Adrenal gland (tissue), 12 donors: ENCODE results near the gene SMIM7. TPM values are rescaled to one million over a fixed set of nuclear protein-coding genes. Genes with fewer than 3 reads are reported as not detected.

ENCODE experiments used
- DNase-seq, 7 donors: peaks; one replicate each; pipeline ENCODE4 v3.0.0-alpha.2; 2019 to 2020
- H3K27ac ChIP-seq, 5 donors: fragments of 200-600 bp; sonication (generic) in 4 of 5; 1 replicate in 3 of 5; 2 replicates in 2 of 5; pipeline versions ENCODE4 v1.5.1 to v1.8.0; 2016 to 2020; ENCODE audit warnings: mild to moderate bottlenecking in 1 of 5
- H3K27me3 ChIP-seq: fragments of 200-600 bp; 2 replicates; pipeline ENCODE4 v1.8.0; 2021
- H3K36me3 ChIP-seq, 2 donors: fragments of 200-600 bp; replicated peaks in 1 of 2; 1 replicate in 1 of 2; 2 replicates in 1 of 2; pipeline versions ENCODE4 v1.5.1 to v1.8.0; 2018 to 2022
- H3K4me1 ChIP-seq, 2 donors: fragments of 200-600 bp; replicated peaks in 1 of 2; 1 replicate in 1 of 2; 2 replicates in 1 of 2; pipeline versions ENCODE4 v1.5.1 to v1.8.0; 2018 to 2021
- H3K4me3 ChIP-seq, 4 donors: fragments of 200-600 bp; sonication (generic) in 3 of 4; one replicate each; pipeline ENCODE4 v1.5.1; 2016 to 2018
- H3K9me3 ChIP-seq, 3 donors: fragments of 200-600 bp; sonication (generic) in 1 of 3; replicated peaks in 1 of 3; 1 replicate in 2 of 3; 2 replicates in 1 of 3; pipeline versions ENCODE4 v1.5.1 to v1.8.0; 2016 to 2021
- CTCF ChIP-seq, 6 experiments: fragments of 450-650 bp in 4 of 6; fragments of 200-600 bp in 2 of 6; sonication (generic) in 1 of 6; IDR thresholded peaks; 1 replicate in 5 of 6; 2 replicates in 1 of 6; pipeline versions ENCODE4 v1.5.1 to v1.8.0; 2016 to 2021; ENCODE audit warnings: antibody characterized with exemption in 6 of 6, mild to moderate bottlenecking in 2 of 6, moderate library complexity in 1 of 6
- POLR2A ChIP-seq, 2 donors: fragments of 450-650 bp; IDR thresholded peaks; one replicate each; pipeline ENCODE4 v1.6.1; 2017; ENCODE audit warnings: antibody characterized with exemption in 2 of 2, mild to moderate bottlenecking in 2 of 2, moderate library complexity in 1 of 2
- WGBS, 4 donors: extraction: QIAGEN DNeasy Blood & Tissue Kit in 2 of 4; methylation state at CpG; one replicate each; pipeline versions ENCODE4 v1.1.5 to v1.1.7; 2013 to 2017; 5-methylcytosine and 5-hydroxymethylcytosine counted together
- intact Hi-C, 2 donors: fragments of 100-400 bp; cut with DNase I; formaldehyde crosslinking; loops; one replicate each; pipeline versions ENCODE4 v1.14.1 to v1.15.0; 2022 to 2023
- polyA plus RNA-seq, 3 donors: library from polyadenylated mRNA; stranded (reverse); fragments of 200-250 nt in 2 of 3; fragments of 350-450 nt in 1 of 3; fragmentation: Illumina TruSeq in 1 of 3; extraction: RNeasy Lipid Tissue Mini Kit (QIAGEN cat#74804) in 1 of 3; gene quantifications; one replicate each; pipeline ENCODE4 v1.2.3, GENCODE V29; 2013 to 2014
- total RNA-seq, 9 donors: library from RNA; depleted of rRNA in 4 of 9; stranded (reverse); fragments of >200 nt in 4 of 9; fragments of 120-200 nt in 1 of 9; fragmentation: NEBNext Ultra II Directional in 1 of 9; extraction: Animal tissue kit (Norgen Biotek cat#: 25700) in 1 of 9; gene quantifications; one replicate each; pipeline versions ENCODE4 v1.1.0 to v1.2.4, GENCODE V29; 2013 to 2023
- donor health status: healthy with polysubstance abuse.
- donor health status: Bipolar disorder and iron deficiency.
- donor health status: DM: yes; HTN: yes; CAD: no.
- donor health status: DM: no; HTN: no; CAD: no.
- donor health status: DM: no; HTN: no; CAD: no.
- donor health status: DM: yes; HTN: yes; CAD: no.

SMIM7 gene
- total and polyA plus RNA-seq, 12 donors: 76.0 to 136 (median 90.6) TPM

DNA sequence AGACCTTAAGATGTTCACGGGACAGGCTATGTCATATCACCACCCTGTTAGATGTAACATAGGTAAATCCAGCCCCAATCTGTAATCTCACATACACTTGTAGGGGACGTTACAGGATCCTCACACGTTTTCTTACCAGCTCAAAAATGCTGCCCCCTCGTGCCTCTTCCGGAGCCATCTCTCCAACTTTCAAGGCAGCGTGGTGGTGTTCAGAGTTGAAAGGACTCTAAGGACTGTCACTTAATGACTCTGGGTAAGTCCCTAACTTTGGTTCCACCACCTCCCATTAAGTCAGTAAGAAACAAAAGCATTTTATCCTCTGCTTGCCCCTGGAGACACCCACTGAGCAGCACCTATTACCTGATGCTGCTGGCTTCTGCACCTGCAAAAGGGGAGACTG lies 36.4 kb downstream of the SMIM7 start:
- intact Hi-C loops: loop anchor here (5.0 to 10.0 kb wide), 2 partner anchors 46 to 49 kb away; partner anchors contain the start of gene SLC35E1 (in 1 of the 2)
- Histone ChIP-seq H3K4me1 (peaks cover 33 to 54% of the 10 kb centered on the region in 2 donors), H3K36me3 (no peaks in the 10 kb centered on the region), H3K4me3 (no peak overlapping the region), H3K27ac (peak overlapping the region in 3 of 5 donors; percentile 17 to 55 (median 41)), H3K27me3 (no peaks in the 10 kb centered on the region), H3K9me3 (no peaks in the 10 kb centered on the region)
- TF ChIP-seq CTCF (IDR thresholded peaks at IDR 0.05) (no peak), POLR2A (IDR thresholded peaks at IDR 0.05) (no peak)
- DNase-seq: no peak
- WGBS, 4 donors: 49 to 65% (median 59%) methylated on average over 6 of the region's 6 CpGs

DNA sequence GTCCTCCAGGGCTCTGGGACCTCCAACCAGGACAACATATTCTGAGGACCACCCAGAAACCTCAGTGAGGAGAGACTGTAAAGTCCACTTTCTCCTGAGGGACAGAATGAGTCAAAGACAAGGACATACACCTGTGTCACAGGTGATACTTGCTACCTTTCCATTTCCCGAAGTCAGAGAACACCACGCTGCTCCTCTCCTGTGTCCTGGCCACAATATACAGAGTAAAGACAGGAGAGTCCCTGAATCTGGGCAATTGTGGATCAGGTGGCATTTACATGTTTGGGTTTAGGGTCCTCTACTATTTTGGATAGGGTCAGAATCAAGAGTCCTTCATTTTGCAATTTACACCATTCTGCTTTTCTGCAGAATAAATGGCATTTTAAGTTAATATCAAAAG lies 36.9 kb downstream of the SMIM7 start:
- no peak overlapping the region for H3K27ac ChIP-seq
- WGBS, 4 donors: 81 to 91% (median 84%) methylated on average over 2 of the region's 2 CpGs
- TF ChIP-seq POLR2A (IDR thresholded peaks at IDR 0.05) (no peak), CTCF (IDR thresholded peaks at IDR 0.05) (no peak)
- no peaks in the 10 kb centered on the region for H3K9me3 ChIP-seq
- H3K4me1 ChIP-seq: peaks cover 33 to 54% of the 10 kb centered on the region in 2 donors
- no peaks in the 10 kb centered on the region for H3K27me3 ChIP-seq
- intact Hi-C loops: loop anchor here (5.0 to 10.0 kb wide), 2 partner anchors 46 to 48 kb away; partner anchors contain the start of gene SLC35E1 (in 1 of the 2)
- H3K4me3 ChIP-seq: no peak overlapping the region
- no peak for DNase-seq
- H3K36me3 ChIP-seq: no peaks in the 10 kb centered on the region

DNA sequence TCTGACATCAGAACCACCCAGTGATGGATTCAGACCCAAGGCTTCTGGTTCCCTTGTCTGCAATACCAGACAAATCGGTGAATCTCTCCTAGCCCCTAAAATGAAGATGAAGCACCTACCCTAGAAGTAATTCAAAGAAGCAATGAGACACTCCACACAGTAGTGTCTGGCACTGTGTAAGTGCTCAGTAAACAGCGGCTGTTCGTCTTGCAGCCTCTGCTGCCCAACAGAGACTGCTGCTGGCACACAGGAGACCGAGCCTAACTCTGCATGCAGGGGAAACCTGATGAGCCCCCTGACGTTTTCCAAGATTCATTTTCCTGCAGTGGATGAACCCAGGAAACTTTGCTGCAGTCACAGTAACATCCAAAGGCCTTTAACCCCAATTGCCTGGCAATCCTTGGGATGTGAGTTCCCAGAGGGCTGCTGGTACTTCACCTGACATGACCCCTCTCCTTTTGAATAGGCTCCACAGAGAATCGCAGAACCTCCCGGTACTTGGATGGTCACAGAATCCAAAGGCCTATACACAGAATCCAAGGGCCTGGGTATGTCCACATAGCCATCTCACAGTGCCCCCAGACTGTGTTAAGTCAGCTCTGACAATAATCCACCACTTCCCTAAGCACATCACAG lies 38.7 kb downstream of the SMIM7 start:
- Histone ChIP-seq H3K27me3 (no peaks in the 10 kb centered on the region), H3K27ac (no peak overlapping the region), H3K4me3 (no peak overlapping the region), H3K36me3 (no peaks in the 10 kb centered on the region), H3K9me3 (no peaks in the 10 kb centered on the region), H3K4me1 (peaks cover 29 to 44% of the 10 kb centered on the region in 2 donors)
- 65 to 75% (median 69%) methylated on average over 7 of the region's 7 CpGs for WGBS, 4 donors
- TF ChIP-seq CTCF (IDR thresholded peaks at IDR 0.05): no peak
- no peak for TF ChIP-seq POLR2A (IDR thresholded peaks at IDR 0.05)
- intact Hi-C loops: loop anchor here (5.0 to 10.0 kb wide), 2 partner anchors 44 to 46 kb away; partner anchors contain the start of gene SLC35E1 (in 1 of the 2)
- DNase-seq: no peak

- Histone ChIP-seq H3K27ac (no peak overlapping the region), H3K4me1 (peaks cover 28 to 38% of the 10 kb centered on the region in 2 donors), H3K27me3 (no peaks in the 10 kb centered on the region), H3K4me3 (no peak overlapping the region), H3K36me3 (no peaks in the 10 kb centered on the region), H3K9me3 (no peaks in the 10 kb centered on the region)
- TF ChIP-seq CTCF (IDR thresholded peaks at IDR 0.05) (no peak), POLR2A (IDR thresholded peaks at IDR 0.05) (no peak)
- WGBS, 4 donors: 76 to 80% (median 79%) methylated on average over 3 of the region's 3 CpGs
- no peak for DNase-seq
- intact Hi-C loops: loop anchor here (5.0 to 10.0 kb wide), 2 partner anchors 43 to 46 kb away; partner anchors contain the start of gene SLC35E1 (in 1 of the 2)
Measured at GRCh38 chr19:16620584-16620983, 39.4 kb downstream of the SMIM7 start.
